GM21576 (cell line): ENCODE measurements around the gene RPN2.
"Not testable (repeated sequence)": the region's sequence is repeated elsewhere in the genome, so short reads cannot be mapped to it uniquely, and the experiment has no call there.

Experiments used
- ATAC-seq: cut with Tn5 transposase; IDR thresholded peaks from one replicate; pipeline ENCODE4 v1.9.1; 2021; ENCODE audit warnings: mild to moderate bottlenecking, moderate library complexity; ENCODE audit not compliant: unreplicated experiment

The RPN2 gene

GRCh38 chr20:37178839-37179682 lies at the start of gene RPN2, which contains the start of gene MROH8:
Gene RPN2 (plus strand): TSS chr20:37179330. CDS start chr20:37179357, 27 bp downstream.
Gene MROH8 (minus strand): TSS chr20:37179548.
- ATAC-seq = peak; percentile 90

GRCh38 chr20:37131486-37131885 lies 47.6 kb upstream of the RPN2 start:
- ATAC-seq = no peak

DNA sequence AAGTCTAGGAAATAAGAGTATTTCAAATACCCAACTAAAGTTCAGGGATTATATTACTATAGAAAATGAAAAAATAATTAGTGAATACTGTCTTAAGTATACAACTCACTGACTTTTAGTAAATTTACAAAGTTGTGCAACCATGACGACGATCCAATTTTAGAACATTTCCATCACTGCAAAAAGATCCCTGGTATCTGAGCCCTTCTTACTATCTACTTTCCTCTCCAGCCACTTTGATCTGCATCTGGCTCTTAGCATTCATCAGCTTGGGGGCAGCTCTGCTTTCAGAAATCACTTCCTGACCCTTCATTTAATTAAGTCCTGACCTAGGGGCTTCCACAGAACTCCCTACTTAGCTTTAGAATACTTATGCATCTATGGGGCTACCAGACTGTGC lies 45.2 kb upstream of the RPN2 start:
- no peak for ATAC-seq

DNA sequence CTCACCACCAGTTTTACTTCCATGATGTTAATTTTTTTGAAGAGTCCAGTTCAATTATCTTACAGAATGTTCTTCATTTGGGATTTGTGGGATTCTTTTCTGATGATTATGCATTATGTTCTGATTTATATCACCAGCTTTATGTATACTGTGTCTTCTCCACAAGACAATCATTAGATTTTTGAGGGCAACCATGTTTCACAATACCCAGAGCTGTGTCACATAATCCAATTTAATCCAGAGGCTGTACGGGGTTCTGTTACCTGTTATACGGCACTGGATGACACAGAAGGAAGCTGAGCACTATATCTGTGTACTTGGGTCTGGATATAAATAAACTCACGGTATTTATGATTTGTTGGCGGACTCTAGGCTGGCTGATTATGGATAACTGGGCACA lies 41.6 kb upstream of the RPN2 start:
- ATAC-seq = no peak

DNA sequence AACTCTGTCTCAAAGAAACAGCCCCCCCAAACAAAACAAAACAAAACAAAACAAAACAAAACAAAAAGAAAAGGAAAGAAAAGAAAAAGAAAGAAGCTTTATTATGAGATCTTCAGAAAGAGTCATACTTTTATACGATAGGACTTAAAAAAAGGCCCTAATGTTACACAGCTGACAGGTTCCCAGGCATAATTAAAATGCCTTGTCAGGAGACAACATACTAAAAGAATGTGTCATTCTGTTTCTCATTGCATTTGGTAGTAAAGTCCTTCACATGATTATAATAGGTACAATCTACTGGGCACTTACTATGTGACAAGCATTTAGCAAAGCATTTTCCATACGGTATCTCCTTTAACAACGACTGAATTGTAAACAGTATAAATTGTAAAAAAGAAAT lies 36.4 kb upstream of the RPN2 start:
- ATAC-seq = no peak

- ATAC-seq = no peak
Measured at GRCh38 chr20:37144856-37145404, 34.2 kb upstream of the RPN2 start.

GRCh38 chr20:37147250-37147649 lies 31.9 kb upstream of the RPN2 start:
- ATAC-seq = no peak

GRCh38 chr20:37150864-37151263 lies 28.3 kb upstream of the RPN2 start:
- ATAC-seq = not testable (repeated sequence)

DNA sequence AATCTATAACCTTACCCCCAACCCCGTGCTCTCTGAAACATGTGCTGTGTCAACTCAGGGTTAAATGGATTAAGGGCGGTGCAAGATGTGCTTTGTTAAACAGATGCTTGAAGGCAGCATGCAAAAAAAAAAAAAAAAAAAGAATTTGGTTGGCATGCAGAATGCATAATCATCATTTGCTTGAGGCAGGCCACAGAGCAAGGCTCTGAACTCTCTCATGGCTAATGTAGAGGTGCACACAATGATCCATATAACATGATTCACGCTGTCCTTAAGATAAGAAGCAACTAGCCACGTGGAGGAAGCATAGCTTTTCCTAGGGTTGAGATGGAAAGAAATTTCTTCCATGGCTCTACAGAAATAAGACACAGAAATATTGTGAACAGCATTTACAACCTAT lies 27.6 kb upstream of the RPN2 start:
- ATAC-seq = no peak

- no peak for ATAC-seq
Measured at GRCh38 chr20:37152284-37152683, 26.8 kb upstream of the RPN2 start.

GRCh38 chr20:37154684-37155298 lies 24.3 kb upstream of the RPN2 start:
- no peak for ATAC-seq

GRCh38 chr20:37155987-37156386 lies 23.1 kb upstream of the RPN2 start:
- no peak for ATAC-seq

- no peak for ATAC-seq
Measured at GRCh38 chr20:37158248-37158647, 20.9 kb upstream of the RPN2 start.

DNA sequence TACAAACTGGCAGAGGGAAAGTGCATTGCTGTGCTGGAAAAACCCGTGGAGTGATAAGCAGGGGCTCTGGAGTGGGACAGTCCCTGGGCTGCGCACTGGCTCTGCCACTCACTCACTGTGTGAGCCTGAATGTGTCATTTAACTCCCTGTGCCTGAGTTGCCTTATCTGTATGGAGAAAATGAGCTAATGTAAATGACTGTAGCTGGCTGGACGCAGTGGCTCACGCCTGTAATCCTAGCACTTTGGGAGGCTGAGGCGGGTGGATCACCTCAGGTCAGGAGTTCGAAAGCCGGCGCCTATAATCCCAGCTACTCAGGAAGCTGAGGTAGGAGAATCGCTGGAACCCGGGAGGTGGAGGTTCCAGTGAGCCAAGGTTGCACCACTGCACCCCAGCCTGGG lies 18.4 kb upstream of the RPN2 start:
- ATAC-seq = no peak

DNA sequence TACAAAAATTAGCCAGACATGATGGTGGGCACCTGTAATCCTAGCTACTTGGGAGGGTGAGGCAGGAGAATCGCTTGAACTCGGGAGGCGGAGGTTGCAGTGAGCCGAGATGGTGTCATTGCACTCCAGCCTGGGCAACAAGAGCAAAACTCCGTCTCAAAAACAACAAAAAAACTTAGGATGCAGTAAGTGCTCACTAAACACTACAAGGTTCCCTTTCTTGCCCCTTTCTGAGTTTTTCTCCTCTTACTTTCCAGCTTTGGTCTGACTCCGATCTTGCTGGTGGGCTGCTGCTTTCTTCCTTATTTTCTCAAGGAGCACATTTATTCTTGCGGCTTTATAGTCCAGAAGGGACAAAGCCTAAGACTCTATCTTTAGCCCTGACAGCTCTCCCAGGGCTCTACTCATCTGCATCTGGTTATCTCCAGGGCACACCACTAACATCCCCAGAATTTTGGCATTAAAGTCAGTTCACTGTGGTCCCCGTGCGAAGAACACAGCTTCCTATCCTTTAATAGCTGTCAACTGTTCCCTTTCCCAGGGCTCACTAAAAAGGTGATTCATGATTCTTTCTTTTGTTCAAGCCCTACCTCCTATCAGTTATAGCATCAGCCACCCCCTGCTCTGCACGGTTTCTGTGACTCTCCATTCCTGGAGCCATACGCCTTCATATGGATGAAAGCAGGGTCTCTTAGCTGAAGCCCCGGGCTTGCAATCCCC lies 17.1 kb upstream of the RPN2 start:
- ATAC-seq = no peak

DNA sequence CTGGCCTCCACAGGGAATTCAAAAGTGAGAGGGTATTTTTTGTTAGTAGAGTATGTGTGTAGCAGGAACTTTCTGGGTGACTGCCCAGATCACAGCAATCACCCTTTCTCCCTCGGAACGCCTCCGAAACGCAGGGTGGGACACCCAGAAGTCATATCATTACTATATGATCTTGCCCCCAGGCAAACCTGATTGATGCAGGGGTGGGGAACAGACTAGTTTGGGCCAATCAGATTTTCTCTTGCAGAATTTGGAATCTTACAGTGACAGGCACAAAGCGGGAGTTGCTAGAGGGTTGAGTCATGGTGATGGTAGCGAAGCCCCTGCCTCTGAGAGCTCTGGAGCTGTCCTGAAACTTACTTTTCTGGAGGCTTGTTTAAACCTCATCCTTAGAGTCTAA lies 16.5 kb upstream of the RPN2 start:
- no peak for ATAC-seq

DNA sequence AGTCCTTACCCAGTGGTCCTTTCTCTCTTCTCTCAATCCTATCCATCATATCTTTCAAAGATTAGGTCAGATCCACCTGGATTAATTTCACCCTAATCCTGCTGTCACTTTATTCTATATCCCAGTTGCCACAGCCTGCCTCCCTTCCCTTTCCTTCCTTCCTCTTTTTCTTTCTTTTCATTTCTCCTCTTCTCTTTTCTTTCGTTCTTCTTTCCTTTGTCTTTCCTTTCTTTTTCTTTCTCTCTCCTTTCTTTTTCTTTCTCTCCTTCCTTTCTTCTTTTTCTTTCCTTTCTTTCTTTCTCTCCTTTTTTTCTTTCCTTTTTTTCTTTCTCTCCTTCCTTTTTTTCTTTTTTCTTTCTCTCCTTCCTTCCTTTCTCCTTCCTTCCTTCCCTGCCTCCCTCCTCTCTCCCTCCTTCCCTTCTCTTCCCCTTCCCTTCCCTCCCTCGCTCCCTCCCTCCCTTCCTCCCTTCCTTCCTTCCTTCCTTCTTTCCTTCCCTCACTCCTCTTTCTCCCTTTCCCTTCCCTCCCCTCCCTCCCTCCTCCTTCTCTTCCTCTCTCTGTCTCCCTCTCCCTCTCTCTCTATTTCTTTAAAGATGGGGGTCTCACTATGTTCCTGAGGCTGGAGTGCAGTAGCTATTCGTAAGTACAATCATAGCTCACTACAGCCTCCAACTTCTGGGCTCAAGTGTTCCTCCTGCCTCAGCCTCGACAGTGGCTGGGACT lies 15.1 kb upstream of the RPN2 start:
- no peak for ATAC-seq

DNA sequence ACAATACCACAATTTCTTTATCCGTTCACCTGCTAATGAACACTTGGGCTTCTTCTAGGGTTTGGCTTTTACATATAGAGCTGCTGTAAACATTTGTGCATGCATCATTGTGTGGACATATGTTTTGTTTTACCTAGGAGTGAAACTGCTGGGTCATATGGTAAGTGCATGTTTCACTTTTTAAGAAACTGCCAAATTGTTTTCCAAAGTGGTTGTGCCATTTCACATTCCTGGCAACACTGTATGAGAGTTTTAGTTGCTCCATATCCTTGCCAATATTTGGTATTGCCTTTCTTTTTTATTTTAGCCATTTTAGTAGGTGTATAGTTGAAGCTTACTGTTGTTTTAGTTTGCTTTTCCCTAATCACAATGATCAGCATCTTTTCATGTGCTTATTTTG lies 14.1 kb upstream of the RPN2 start:
- ATAC-seq = no peak

GRCh38 chr20:37166867-37167266 lies 12.3 kb upstream of the RPN2 start:
- ATAC-seq = no peak

DNA sequence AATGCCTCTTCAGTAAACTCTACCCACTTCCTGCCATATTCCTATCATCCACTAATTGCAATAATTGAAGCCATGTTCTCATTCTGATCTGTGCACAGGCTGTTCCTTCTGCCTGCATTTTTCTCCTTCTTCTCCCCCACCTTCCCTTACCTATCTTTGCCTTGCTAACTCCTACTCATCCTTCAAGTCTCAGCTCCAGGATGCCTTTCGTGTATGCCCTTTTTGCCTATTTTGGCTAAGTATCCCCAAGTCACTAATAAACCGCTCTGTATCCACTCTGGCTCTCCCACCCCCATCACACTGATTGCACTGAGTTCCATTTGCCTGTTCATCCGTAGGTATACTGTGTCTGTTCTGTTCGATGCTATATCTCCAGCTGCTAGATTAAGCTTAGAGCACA lies 6.3 kb upstream of the RPN2 start:
- ATAC-seq = no peak
